Esophagus squamous epithelium (tissue), 5 donors: Measurements from ENCODE around the gene ITSN1. TPM values are rescaled to one million over a fixed set of nuclear protein-coding genes. Genes with fewer than 3 reads are reported as not detected.

Experiments
- DNase-seq: peaks from one replicate; lab custom pipeline; 2025; lab: John Stamatoyannopoulos, UW
- H3K27ac ChIP-seq, 4 donors: fragments of 200-600 bp; sonication (generic); one replicate each; pipeline ENCODE4 v1.5.1; 2016 to 2019; ENCODE audit warnings: mild to moderate bottlenecking in 1 of 4
- H3K27me3 ChIP-seq, 4 donors: fragments of 200-600 bp; sonication (generic); 1 replicate in 3 of 4; 2 replicates in 1 of 4; pipeline versions ENCODE4 v1.5.1 to v1.6.0; 2017 to 2021; ENCODE audit warnings: antibody characterized with exemption in 1 of 4
- H3K36me3 ChIP-seq, 3 donors: fragments of 200-600 bp; sonication (generic); one replicate each; pipeline ENCODE4 v1.5.1; 2016 to 2019
- H3K4me1 ChIP-seq, 3 donors: fragments of 200-600 bp; sonication (generic); one replicate each; pipeline ENCODE4 v1.5.1; 2017 to 2019
- H3K4me3 ChIP-seq, 4 donors: fragments of 200-600 bp; sonication (generic); 1 replicate in 3 of 4; 2 replicates in 1 of 4; pipeline ENCODE4 v1.5.1; 2016 to 2019; ENCODE audit warnings: mild to moderate bottlenecking in 2 of 4, moderate library complexity in 1 of 4
- H3K9me3 ChIP-seq, 3 donors: fragments of 200-600 bp; sonication (generic); one replicate each; pipeline ENCODE4 v1.5.1; 2016 to 2019
- POLR2A ChIP-seq, 4 donors: fragments of 450-650 bp; IDR thresholded peaks; one replicate each; pipeline ENCODE4 v1.6.1; 2017; ENCODE audit warnings: antibody characterized with exemption in 4 of 4, mild to moderate bottlenecking in 4 of 4, moderate library complexity in 3 of 4
- WGBS, 2 donors: methylation state at CpG; one replicate each; pipeline ENCODE4 v1.1.5; 2018; 5-methylcytosine and 5-hydroxymethylcytosine counted together
- intact Hi-C: fragments of 100-400 bp; cut with DNase I; formaldehyde crosslinking; loops from one replicate; pipeline ENCODE4 v1.15.0; 2022
- total RNA-seq, 4 donors: library from RNA; depleted of rRNA; stranded (reverse); fragments of >200 nt; gene quantifications; one replicate each; pipeline ENCODE4 v1.1.0, GENCODE V29; 2016
- TF ChIP-seq, protein P1 (sequence below), 6 experiments: fragments of 450-650 bp in 4 of 6; fragments of 200-600 bp in 2 of 6; sonication (generic) in 2 of 6; IDR thresholded peaks; one replicate each; pipeline ENCODE4 v1.5.1; 2016 to 2019; ENCODE audit warnings: antibody characterized with exemption in 6 of 6, mild to moderate bottlenecking in 4 of 6, moderate library complexity in 4 of 6
- donor health status: DM: yes; HTN: yes; CAD: no.

ITSN1 gene
- total RNA-seq, 4 donors from 2014 or later = 9.5 to 27.1 (median 11.6) TPM

DNA sequence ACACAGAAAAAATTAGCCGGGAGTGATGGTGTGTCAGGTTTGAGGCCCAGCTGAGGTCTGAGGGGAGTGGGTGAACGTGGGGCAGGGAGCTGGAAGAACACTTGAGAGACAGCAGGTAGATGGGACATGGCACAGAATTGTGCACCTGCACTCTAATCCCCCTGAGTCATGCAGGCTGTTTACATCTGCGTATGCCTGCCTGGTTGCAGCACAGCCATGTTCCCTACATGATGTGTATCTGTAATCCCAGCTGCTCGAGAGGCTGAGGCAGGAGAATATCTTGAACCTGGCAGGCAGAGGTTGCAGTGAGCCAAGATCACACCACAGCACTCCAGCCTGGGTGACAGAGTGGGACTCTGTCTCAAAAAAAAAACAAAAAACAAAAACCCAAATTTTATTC, 228.5 kb downstream of the ITSN1 start:
- DNase-seq = no peak
- Histone ChIP-seq H3K36me3 (no peaks in the 10 kb centered on the region), H3K27me3 (no peaks in the 10 kb centered on the region), H3K9me3 (no peaks in the 10 kb centered on the region), H3K4me3 (no peak overlapping the region), H3K4me1 (no peaks in the 10 kb centered on the region), H3K27ac (no peak overlapping the region)
- WGBS, 2 donors = 64 to 66% methylated on average over 4 of the region's 4 CpGs
- intact Hi-C loops = no loop called here
- no peak for TF ChIP-seq POLR2A (IDR thresholded peaks at IDR 0.05)
- TF ChIP-seq, protein P1, sequence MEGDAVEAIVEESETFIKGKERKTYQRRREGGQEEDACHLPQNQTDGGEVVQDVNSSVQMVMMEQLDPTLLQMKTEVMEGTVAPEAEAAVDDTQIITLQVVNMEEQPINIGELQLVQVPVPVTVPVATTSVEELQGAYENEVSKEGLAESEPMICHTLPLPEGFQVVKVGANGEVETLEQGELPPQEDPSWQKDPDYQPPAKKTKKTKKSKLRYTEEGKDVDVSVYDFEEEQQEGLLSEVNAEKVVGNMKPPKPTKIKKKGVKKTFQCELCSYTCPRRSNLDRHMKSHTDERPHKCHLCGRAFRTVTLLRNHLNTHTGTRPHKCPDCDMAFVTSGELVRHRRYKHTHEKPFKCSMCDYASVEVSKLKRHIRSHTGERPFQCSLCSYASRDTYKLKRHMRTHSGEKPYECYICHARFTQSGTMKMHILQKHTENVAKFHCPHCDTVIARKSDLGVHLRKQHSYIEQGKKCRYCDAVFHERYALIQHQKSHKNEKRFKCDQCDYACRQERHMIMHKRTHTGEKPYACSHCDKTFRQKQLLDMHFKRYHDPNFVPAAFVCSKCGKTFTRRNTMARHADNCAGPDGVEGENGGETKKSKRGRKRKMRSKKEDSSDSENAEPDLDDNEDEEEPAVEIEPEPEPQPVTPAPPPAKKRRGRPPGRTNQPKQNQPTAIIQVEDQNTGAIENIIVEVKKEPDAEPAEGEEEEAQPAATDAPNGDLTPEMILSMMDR (IDR thresholded peaks at IDR 0.05) = no peak

DNA sequence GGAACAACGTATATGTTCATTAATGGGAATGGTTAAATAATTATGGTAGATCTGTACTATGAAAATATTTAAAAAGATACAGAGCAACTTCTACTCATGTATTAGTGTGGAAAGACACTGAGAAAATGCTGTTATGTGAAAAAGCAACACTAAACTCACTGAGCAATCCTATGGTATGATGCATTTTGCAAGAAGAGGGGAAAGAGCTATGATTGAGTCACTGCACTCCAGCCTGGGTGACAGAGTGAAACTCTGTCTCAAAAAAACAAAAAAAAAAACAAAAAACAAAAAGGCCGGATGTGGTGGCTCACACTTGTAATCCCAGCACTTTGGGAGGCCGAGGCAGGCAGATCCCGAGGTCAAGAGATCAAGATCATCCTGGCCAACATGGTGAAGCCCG, 228.9 kb downstream of the ITSN1 start:
- no peaks in the 10 kb centered on the region for H3K27me3 ChIP-seq

DNA sequence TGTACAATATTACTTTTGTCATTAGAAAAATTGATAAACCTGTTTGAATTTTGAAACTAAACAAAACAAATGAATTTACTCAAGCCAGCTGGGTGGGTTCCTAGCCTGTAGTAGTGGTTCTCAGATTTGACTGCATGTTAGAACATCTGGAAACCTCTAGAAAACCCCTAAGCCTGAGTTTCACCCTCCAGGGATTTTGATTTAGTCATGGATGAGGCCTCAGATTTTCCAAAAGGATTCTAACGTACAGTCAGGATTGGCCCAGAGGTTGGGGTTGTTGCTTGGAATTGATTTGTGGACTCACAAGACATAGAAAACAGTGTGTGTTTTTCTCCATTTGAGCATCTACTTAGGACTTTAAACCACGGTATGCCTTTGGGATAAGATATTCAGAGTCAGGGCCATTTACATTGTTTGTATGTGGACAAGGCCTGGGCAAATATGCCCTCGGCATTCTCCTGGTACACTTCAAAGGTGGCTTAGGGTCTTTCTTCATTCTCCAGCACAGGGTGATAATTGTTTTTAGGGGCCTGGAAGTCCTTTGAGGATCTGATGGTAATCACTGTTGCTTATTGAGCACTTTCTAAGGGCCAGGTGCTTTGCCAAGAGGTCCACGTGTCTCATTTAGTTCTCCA, 230.7 kb downstream of the ITSN1 start:
- no peaks in the 10 kb centered on the region for H3K36me3 ChIP-seq
- no peak overlapping the region for H3K4me3 ChIP-seq
- no peaks in the 10 kb centered on the region for H3K4me1 ChIP-seq
- DNase-seq = no peak
- intact Hi-C loops = no loop called here
- H3K9me3 ChIP-seq = no peaks in the 10 kb centered on the region
- WGBS, 2 donors = 84 to 92% methylated on average over 3 to 4 of the region's 4 CpGs
- H3K27ac ChIP-seq = no peak overlapping the region
- TF ChIP-seq POLR2A (IDR thresholded peaks at IDR 0.05) = no peak
- TF ChIP-seq, protein P1 (IDR thresholded peaks at IDR 0.05) = no peak
- H3K27me3 ChIP-seq = no peaks in the 10 kb centered on the region

More for the DNA sequence above, 228.9 kb downstream of the ITSN1 start:
- Histone ChIP-seq H3K9me3 (no peaks in the 10 kb centered on the region), H3K4me1 (no peaks in the 10 kb centered on the region), H3K27ac (no peak overlapping the region), H3K4me3 (no peak overlapping the region), H3K36me3 (no peaks in the 10 kb centered on the region)
- WGBS, 2 donors = 81 to 89% methylated on average over 5 of the region's 5 CpGs
- no peak for DNase-seq
- intact Hi-C loops = no loop called here
- TF ChIP-seq, protein P1 (IDR thresholded peaks at IDR 0.05) = no peak
- no peak for TF ChIP-seq POLR2A (IDR thresholded peaks at IDR 0.05)

DNA sequence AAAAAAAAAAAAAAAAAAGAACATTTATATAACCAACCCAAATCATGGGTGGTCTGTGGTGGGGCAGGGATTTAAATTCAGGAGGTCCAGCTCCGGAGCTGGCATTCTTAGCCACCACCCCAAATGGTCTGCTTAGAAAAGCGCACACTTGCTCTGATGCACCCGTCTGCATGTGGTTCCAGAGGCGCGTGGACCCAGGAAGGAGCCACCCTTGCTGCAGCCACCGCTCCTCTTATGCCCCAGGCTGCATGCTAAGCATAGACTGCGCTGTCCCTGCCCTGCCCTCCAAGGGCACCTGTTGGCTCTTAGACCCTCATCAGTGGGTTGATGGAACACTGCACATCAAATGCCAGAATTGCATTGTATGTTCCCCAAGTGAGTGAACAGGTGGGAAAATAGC, 231.9 kb downstream of the ITSN1 start:
- no peak for DNase-seq

GRCh38 chr21:33875026-33875695, 232.9 kb downstream of the ITSN1 start:
- H3K27me3 ChIP-seq = no peaks in the 10 kb centered on the region
- DNase-seq = no peak
- WGBS, 2 donors = 94 to 100% methylated on average over 2 to 5 of the region's 20 CpGs
- H3K4me3 ChIP-seq = no peak overlapping the region
- H3K4me1 ChIP-seq = no peaks in the 10 kb centered on the region
- no peak overlapping the region for H3K27ac ChIP-seq
- no peaks in the 10 kb centered on the region for H3K36me3 ChIP-seq
- no peaks in the 10 kb centered on the region for H3K9me3 ChIP-seq
- intact Hi-C loops = no loop called here
- TF ChIP-seq POLR2A (IDR thresholded peaks at IDR 0.05) = no peak
- TF ChIP-seq, protein P1 (IDR thresholded peaks at IDR 0.05) = no peak

More for the DNA sequence above, 231.9 kb downstream of the ITSN1 start:
- Histone ChIP-seq H3K9me3 (no peaks in the 10 kb centered on the region), H3K27ac (no peak overlapping the region), H3K27me3 (no peaks in the 10 kb centered on the region), H3K4me1 (no peaks in the 10 kb centered on the region), H3K36me3 (no peaks in the 10 kb centered on the region), H3K4me3 (no peak overlapping the region)
- TF ChIP-seq, protein P1 (IDR thresholded peaks at IDR 0.05) = no peak
- no peak for TF ChIP-seq POLR2A (IDR thresholded peaks at IDR 0.05)
- WGBS, 2 donors = 89 to 95% methylated on average over 5 to 7 of the region's 7 CpGs
- intact Hi-C loops = no loop called here
